NK-92 (cell line): Measurements from ENCODE around the gene KANSL1.

Experiments
- DNase-seq: peaks from one replicate; lab custom pipeline; 2025; ENCODE audit not compliant: unreplicated experiment; lab: John Stamatoyannopoulos, UW

KANSL1 gene

DNA sequence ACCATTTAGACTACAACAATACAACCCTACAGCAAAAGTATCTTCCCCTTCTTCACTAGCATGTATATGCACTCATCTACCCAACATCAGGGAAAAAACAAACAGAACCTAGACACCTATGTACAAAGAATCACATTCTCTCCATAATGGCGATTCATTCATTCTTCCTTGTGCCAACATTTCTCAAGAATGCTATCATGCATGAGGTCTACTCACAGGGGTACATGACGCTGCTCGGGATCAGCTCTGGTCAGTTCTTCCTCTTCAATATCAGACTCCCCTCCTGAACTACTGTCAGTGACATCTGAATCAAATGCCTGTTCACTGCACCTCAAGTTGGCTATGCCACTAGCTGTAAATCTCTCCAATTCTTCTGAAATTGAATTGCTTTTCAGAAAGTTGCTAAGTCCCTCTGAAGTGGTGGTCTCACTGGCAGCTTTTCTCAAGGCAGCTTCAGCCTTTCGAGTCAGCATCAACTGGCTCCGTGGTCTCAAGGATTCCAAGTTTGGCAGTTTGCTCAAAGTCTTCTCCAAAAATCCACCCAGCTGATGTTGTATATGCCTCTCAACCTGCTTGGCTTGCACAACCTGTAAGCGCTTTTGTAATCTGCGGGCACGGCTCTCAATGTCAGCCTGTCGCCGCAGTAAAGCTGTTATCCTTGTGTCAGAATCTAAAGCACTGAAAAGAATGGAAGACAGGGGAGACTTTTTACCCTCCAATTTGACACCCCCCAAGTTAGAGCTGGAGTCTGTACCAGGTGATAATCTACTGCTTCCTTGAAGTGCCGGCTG lies 22.4 kb downstream of the KANSL1 start:
- DNase-seq: no peak

DNA sequence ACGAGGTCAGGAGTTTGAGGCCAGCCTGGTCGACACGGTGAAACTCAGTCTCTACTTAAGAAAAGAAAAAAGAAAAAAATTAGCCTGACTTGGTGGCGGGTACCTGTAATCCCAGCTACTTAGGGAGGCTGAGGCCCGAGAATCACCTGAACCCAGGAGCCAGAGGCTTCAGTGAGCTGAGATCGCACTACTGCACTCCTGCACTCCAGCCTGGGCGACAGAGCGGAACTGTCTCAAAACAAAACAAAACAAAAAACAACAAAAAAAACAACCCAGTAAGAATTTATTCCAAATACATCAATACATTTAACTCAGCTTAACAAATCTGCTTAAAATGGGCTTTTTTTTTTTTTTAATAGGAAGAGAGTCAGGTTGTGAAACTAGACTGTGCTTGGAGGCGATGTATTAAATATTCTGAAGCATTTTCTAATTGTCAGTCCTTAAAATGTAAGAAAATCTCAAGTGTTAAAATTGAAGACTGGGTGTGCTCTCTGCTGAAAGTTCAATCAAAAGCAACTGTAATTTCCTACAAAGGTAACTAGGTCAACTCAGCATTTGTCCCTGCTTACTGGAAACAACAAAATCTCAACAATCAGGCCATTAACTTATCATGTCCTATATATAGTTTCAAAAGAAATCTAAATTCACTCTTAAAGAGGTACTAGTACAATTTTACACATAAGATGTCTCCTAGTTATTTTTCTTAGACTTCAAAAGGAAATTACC lies 23.2 kb downstream of the KANSL1 start:
- DNase-seq: no peak

DNA sequence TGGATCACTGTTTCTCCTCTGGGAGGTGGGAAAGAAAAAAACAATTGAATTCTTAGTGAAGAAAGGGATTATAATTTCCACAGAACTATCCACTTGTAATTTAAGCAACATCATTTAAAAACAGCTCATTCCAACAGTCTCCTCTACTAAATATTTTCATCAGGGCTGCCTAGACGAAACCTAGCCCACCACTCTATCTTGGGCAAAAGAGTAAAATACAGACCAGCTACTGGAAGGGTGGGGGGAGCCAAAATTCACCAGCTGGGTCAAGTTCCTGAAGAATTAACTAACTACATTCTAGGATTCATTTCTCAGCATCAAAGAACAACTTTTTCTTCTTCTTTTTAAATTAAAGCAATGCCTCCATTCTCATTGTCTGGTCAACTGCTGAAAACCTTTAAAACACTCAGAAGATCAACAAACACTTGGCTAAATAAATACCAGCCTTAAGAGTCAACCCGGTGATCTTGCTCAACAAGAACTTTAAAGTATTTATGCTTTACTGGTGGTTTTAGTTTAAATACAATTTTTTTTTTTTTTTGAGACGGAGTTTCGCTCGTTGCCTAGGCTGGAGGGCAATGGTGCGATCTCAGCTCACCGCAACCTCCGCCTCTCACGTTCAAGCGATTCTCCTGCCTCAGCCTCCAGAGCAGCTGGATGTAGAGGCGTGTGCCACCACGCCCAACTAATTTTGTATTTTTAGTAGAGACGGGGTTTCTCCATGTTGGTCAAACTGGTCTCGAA lies 25.2 kb downstream of the KANSL1 start:
- no peak for DNase-seq

DNA sequence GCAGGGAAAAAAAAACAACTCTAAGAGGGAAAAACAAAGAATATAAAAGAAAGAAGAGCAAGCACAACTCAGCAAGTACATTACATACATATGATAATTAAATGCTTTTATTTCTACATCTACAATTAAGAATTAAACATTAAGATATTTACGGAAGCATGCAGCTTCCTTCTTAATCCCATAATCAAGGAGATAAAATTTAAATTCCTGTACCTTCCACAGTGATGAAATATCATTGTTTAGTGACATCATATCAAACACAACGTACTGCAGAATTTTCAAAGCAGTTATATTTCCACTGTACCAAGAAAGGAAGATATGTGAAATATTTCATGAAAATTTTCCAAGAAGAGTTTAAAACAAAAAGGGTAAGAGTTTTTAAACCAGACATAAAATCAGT lies 26.0 kb downstream of the KANSL1 start:
- no peak for DNase-seq

DNA sequence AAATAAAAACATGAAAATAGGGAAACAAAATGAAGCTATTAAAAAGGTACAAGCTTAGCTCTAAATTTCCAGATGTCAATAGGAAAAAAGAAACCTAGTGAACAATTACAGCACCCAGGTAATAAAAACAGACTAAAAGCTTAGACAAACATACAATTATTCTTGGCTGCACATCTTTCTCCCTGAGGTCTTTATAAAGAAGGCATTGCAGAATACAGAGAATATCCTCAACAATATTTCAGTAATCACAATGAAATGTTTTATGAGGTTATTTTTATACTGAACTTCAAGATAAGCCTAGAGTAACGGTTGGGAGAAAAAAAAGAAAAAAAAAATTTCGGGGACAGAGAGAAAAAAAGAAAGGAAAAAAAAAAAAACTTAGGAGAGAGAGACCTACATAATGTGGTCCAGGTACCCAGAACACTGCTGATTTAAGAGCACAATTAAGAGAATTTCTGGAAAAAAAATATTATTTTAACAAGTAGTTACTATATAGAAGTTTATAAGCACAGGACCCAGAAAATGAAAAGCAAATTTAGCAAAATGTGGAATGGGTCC lies 26.5 kb downstream of the KANSL1 start:
- no peak for DNase-seq

DNA sequence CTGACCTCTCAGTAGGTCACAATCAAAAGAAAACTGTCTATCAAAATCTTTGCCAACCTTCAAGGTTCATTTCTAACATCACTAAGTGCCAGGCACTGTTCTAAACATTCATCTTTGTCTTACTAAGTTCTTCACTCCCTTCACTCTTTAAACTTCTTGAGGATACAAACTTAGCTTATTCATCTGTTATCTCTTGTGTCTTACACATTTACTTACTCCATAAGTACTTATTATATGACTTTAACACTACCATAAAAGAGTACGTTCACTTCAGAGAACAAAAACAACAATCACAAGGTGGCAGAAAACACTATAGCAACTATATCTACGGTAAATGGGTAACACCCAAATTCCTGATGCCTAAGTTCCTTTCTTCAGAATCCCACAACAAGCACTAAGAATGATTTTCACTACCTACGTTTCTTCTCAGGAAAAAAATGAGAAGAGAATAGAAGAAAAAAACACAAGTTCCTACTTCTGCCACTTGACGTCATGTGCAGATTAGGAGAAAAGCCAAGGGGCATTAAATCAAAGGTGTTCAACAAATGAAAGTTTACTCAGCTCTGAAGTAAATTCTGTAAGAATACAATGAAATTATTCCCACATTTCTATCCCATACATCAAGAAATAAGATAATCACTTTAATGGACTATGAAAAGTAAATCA lies 29.2 kb downstream of the KANSL1 start:
- no peak for DNase-seq

DNA sequence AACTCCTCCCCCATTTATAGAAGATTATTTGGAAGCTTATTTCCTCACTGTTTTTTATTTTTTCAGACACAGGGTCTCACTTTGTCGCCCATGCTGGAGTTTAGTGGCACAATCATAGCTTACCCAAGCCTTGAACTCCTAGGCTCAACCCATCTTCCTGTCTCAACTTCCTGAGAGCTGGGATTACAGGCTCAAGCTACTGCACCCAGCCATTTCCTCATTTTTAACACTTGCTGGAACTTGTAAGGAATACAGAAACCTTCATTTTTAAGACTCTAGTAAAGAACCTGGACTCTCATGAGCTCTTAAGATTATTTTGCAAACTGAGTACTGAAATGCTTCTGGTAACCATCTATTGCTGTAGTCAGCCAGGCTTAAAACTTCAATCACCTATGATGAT lies 29.9 kb downstream of the KANSL1 start:
- DNase-seq: no peak

DNA sequence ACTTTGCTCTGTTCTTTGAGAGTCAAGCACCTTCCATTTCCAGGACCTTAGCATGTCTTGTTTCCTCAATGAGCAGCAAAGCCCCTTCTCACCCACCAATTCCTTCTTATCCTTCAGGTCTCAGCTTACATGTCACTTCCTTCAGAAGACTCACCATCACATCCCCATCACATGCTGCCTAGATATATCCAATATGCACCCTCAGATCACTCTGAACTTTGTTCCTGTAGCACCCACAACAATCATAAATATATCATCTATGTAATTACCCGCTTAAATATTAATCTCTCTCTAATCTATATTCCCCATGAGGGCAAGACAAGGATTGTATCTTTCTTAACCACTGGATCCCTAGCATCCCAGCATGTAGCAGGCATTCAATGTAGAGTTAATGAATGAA lies 30.4 kb downstream of the KANSL1 start:
- no peak for DNase-seq

DNA sequence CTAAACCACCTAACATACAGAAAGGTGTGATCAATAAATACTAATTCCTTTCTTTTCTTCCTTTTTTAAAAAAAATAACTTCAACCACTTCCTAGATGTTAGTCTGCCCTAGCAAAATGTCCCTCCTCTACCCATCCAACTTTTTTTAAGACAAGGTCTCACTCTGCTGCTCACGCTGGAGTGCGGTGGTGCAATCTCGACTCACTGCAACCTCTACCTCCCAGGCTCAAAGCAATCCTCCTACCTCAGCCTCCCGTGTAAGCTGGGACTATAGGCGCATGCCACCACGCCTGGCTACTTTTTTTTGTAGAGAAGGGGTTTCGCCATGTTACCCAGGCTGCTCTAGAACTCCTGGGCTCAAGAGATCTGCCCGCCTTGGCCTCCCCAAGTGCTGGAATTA lies 33.1 kb downstream of the KANSL1 start:
- no peak for DNase-seq

DNA sequence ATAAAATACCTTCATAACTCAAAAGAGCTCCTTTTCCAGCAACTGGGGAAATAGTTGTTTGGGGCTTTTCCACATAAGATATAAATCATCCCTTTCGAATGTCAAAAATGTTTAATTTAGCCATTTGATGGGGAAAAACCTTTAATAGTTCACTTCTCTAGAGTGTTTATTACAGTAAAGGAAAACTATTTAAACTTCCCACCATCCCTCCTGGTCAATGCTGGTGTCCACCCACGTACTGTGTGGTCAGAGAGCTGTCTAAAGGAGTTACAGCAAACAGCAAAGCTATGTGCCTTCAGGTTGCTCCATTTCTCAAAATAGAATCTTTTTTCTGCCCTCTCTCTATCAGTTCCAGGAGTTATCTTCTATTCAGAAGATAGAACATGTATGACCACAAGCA lies 33.5 kb downstream of the KANSL1 start:
- DNase-seq: no peak

DNA sequence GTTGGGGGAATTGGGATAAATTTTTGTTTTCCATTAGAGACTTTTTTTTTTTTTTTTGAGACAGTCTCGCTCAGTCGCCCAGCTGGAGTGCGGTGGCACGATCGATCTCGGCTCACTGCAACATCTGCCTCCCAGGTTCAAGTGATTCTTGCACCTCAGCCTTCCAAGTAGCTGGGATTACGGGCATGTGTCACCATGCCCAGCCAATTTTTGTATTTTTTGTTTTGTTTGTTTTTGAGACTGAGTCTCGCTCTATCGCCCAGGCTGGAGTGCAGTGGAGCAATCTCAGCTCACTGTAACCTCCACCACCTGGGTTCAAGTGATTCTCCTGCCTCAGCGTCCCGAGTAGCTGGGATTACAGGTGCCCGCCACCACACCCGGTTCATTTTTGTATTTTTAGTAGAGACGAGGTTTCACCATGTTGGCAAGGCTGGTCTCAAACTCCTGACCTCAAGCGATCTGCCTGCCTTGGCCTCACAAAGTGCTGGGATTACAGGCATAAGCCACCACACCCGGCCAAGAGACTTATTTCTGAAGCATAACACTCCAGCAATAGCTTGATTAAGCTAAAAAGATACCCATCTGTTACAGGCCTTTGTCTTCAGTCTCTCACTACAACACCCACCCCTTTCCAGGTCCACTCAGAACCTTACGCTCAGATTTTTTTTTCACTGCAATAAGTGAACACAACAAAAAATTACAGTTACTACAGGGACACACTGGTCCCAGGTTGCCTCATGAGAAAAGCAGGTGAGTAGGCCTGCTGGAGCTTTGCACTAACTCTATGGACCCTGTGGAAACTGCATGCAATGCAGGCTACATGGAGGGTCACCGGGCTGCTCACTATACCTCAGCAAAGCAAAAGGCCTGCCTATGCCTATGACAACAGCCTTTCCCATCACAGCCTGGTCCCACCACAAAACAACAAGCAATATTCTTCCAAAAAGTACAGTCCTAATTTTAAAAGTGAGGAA lies 34.6 kb downstream of the KANSL1 start:
- no peak for DNase-seq

DNA sequence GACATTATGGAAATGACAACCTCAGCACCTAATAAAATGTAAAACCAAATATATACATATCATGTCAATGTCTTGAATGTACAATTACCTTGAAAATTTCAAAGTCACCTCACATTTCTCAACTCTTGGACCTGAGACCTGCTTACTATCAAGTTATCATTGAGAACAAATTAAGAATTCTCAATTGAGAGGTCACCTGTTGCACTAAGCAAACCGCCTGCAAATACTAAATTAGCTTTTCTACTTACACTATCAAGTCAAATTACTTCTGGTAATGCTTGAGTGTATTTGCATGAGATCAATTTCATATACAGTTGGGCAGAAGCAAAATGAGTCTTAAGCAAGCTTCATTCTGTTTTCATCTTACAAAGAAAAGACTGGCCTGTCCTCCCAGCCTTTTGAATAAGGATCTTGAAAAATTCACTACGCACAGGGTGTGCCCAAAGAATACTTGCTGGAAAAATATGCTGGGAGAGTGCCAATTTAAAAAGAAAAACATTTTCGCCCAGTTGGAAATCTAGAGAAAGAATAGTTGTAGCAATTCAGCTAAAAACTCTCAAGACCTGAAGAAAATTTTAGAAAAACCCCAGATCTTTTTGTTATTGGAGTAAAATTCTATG lies 35.7 kb downstream of the KANSL1 start:
- DNase-seq: no peak

DNA sequence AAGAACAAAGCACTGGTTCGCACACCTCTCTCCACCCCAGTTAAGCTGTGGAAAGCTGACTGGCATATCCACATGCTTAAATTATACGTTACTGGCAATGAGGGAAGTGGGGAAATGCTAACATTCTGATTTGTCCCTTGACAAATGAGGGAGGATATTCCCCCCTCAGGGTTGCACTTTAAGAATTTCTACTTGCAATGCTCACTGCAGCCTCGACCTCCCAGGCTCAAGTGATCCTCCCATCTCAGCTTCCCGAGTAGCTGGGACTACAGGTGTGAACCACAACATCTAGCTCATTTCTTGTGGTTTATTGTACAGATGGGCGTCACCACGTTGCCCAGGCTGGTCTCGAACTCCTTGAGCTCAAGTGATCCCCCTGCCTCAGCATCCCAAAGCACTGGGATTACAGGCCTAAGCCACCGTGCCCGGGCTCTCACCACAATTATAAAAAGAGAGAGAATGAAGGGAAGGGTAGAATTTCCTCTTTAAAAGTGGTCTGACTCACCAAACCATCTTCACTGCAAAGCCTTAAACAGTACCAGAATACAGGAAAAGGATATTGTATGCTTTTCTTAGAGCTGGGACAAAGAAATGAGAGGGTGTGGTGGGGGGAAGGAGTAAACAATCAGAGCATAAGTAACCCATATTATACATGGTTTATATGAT lies 38.9 kb downstream of the KANSL1 start:
- no peak for DNase-seq

DNA sequence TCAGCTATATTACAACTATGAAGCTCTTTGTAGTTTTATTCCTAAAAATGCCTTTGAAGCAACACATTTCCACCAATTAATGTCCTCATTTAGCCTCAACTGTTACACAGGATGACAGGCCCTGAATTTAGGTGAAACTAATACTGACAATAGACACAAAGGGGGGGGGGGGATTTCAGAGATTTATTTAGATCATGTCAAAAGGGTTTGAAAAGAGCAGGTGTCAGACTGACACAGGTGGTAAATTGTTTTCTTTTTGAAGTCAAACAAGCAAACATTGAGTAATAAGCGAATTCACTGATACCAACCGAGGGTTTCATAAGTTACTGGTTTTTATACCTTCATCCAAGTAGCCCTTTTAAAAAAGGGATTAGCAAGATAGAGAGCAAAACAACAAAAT lies 40.8 kb downstream of the KANSL1 start:
- no peak for DNase-seq

DNA sequence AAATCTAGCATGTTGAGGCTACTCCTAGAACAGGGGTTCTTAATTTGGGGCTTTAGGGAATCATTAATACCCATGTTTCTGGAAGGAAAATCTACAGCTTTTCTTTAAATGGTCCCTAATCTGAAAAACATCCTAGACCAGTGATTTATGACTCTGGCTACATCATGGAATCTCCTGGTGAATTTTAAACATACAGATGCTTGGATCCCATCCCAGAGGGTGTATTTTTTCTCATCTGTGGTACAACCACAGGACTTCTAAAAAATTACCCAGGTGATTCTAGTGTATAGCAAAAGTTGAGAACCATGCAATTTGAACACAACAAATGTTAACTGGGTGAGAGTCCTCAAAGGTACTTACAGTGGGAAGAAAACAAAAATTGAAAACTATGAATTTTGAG lies 41.5 kb downstream of the KANSL1 start:
- DNase-seq: no peak

DNA sequence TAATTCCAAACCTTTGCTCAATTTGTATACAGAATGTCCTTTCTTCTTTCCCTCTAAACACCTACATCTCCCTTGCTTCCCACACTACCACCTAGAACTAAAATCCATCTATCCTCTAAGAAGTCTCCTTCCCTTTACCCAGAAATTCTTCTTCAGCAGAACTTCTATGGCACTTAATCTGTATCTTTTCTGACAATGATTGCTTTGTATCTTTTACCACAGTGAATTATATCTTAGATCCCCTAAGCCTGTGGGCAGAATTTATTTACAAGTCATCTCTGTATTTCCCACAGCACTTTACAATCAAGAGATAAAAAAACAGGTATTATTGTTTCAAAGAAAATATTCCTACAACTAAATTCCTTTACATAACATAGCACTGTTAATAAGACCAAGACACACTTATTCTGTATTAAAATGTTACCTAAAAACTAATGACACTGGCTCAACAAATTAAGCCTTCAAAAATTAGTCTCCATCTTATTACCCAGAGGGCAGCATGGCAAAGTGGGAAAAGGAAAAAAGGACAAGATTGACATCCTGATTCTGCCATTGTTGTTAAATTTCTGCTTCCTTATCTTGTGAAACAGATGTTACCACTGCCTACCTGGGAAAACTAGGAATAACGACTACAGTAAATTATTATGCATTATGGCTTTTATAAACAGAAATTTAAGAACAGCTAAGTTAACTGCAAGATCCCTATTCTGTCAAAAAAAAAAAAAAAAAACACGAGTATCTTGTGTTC lies 42.8 kb downstream of the KANSL1 start:
- no peak for DNase-seq

DNA sequence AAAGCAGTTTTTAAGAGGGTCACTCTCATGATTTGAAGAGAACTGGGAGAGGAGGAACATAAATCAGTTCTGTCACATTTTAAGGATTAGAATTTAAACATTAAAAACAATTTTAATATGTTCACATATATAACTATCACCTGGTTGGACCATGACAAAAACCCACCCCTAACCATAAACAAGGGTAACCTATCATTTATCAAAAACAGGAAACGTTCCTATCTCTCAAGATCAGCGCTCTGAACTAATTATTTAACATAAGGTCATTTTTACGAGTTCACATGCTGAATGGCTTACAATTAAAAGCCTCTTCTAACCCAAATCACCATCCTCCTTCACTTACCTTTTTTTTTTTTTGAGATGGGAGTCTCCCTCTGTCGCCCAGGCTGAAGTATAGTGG lies 45.0 kb downstream of the KANSL1 start:
- DNase-seq: no peak

DNA sequence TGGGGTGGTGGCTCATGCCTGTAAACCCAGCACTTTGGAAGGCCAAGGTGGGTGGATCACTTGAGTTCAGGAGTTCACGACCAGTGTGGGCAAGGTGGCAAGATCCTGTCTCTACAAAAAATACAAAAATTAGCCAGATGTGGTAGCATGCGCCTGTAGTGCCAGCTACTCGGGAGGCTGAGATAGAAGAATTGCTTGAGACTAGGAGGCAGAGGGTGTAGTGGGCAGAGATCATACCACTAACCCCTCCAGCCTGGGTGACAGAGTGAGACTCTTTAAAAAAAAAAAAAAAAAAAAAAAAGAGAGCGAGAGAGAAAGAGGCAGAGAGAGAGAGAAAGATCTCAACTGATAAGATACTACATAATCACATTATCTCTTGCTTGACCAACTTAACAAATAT lies 45.9 kb downstream of the KANSL1 start:
- DNase-seq: no peak
